Activated naive CD8-positive, alpha-beta T cell treated with anti-CD3 and anti-CD28 coated beads for 36 hours (primary cell): Measurements from ENCODE around the gene ANKRD6. TPM values are rescaled to one million over a fixed set of nuclear protein-coding genes. Genes with fewer than 3 reads are reported as not detected.
"Not testable (repeated sequence)": the region's sequence is repeated elsewhere in the genome, so short reads cannot be mapped to it uniquely, and the experiment has no call there.

Source experiments
- DNase-seq: peaks from one replicate; pipeline ENCODE4 v3.0.0; 2021
- H3K27ac Mint-ChIP-seq: one replicate; pipeline ENCODE4 v1.8.0; 2022; ENCODE audit warnings: mild to moderate bottlenecking, moderate library complexity, mixed read lengths
- H3K27me3 Mint-ChIP-seq: one replicate; pipeline ENCODE4 v1.8.0; 2022; ENCODE audit warnings: mild to moderate bottlenecking, mixed read lengths
- H3K36me3 Mint-ChIP-seq: one replicate; pipeline ENCODE4 v1.8.0; 2021; ENCODE audit warnings: mild to moderate bottlenecking, mixed read lengths
- H3K4me1 Mint-ChIP-seq: one replicate; pipeline ENCODE4 v1.8.0; 2021; ENCODE audit warnings: mixed read lengths
- H3K4me3 Mint-ChIP-seq: one replicate; pipeline ENCODE4 v1.8.0; 2022; ENCODE audit warnings: mild to moderate bottlenecking, moderate library complexity, mixed read lengths
- H3K9me3 Mint-ChIP-seq: one replicate; pipeline ENCODE4 v1.8.0; 2022; ENCODE audit warnings: mixed read lengths
- total RNA-seq, 2 experiments: library from RNA; stranded (reverse); gene quantifications; one replicate each; pipeline ENCODE4 v1.2.3, GENCODE V29; 2021

Gene ANKRD6
- total RNA-seq, 2 experiments from 2014 or later = 2.0 to 2.2 TPM

GRCh38 chr6:89623749-89624148 is 190.8 kb downstream of the ANKRD6 start:
- no peak for DNase-seq
- H3K4me1 Mint-ChIP-seq = no peaks in the 10 kb centered on the region
- no peaks in the 10 kb centered on the region for H3K9me3 Mint-ChIP-seq
- no peaks in the 10 kb centered on the region for H3K36me3 Mint-ChIP-seq
- no peaks in the 10 kb centered on the region for H3K27me3 Mint-ChIP-seq
- no peak overlapping the region for H3K27ac Mint-ChIP-seq
- H3K4me3 Mint-ChIP-seq = no peak overlapping the region

GRCh38 chr6:89630488-89630887 is 197.5 kb downstream of the ANKRD6 start:
- peaks cover 2% of the 10 kb centered on the region for H3K4me1 Mint-ChIP-seq
- no peaks in the 10 kb centered on the region for H3K9me3 Mint-ChIP-seq
- H3K4me3 Mint-ChIP-seq = no peak overlapping the region
- DNase-seq = no peak
- H3K27ac Mint-ChIP-seq = no peak overlapping the region
- no peaks in the 10 kb centered on the region for H3K27me3 Mint-ChIP-seq
- peaks cover 11% of the 10 kb centered on the region for H3K36me3 Mint-ChIP-seq

- not testable (repeated sequence) for H3K27ac Mint-ChIP-seq, H3K4me3 Mint-ChIP-seq, H3K9me3 Mint-ChIP-seq, DNase-seq, H3K27me3 Mint-ChIP-seq
- H3K4me1 Mint-ChIP-seq = peaks cover 27% of the 10 kb centered on the region
- peaks cover 43% of the 10 kb centered on the region for H3K36me3 Mint-ChIP-seq
Observed at GRCh38 chr6:89636412-89636811, 203.5 kb downstream of the ANKRD6 start.

GRCh38 chr6:89637960-89638319 is 205.0 kb downstream of the ANKRD6 start:
- no peak for DNase-seq
- no peaks in the 10 kb centered on the region for H3K9me3 Mint-ChIP-seq
- H3K4me1 Mint-ChIP-seq = peaks cover 27% of the 10 kb centered on the region
- H3K36me3 Mint-ChIP-seq = peaks cover 51% of the 10 kb centered on the region
- H3K27me3 Mint-ChIP-seq = no peaks in the 10 kb centered on the region
- H3K4me3 Mint-ChIP-seq = peak overlapping the region; percentile 93
- H3K27ac Mint-ChIP-seq = peak overlapping the region; percentile 98

- H3K36me3 Mint-ChIP-seq = peaks cover 53% of the 10 kb centered on the region
- peak within 1 kb of the TSS; percentile 98 for H3K27ac Mint-ChIP-seq
Observed at GRCh38 chr6:89638320-89639195, 205.6 kb downstream of the ANKRD6 start, which contains the start of gene LYRM2. TSS of gene LYRM2 (minus strand) at chr6:89638747. CDS start at chr6:89638716, 31 bp downstream.

GRCh38 chr6:89640804-89641203 is 207.9 kb downstream of the ANKRD6 start:
- no peaks in the 10 kb centered on the region for H3K9me3 Mint-ChIP-seq
- H3K36me3 Mint-ChIP-seq = peaks cover 51% of the 10 kb centered on the region
- peak overlapping the region; percentile 11 for H3K4me3 Mint-ChIP-seq
- H3K27ac Mint-ChIP-seq = no peak overlapping the region
- H3K27me3 Mint-ChIP-seq = no peaks in the 10 kb centered on the region
- no peak for DNase-seq
- peaks cover 28% of the 10 kb centered on the region for H3K4me1 Mint-ChIP-seq

More at GRCh38 chr6:89638320-89639195, 205.6 kb downstream of the ANKRD6 start, which contains the start of gene LYRM2:
- DNase-seq = peak; percentile 93
- peaks cover 27% of the 10 kb centered on the region for H3K4me1 Mint-ChIP-seq
- H3K9me3 Mint-ChIP-seq = no peaks in the 10 kb centered on the region
- no peaks in the 10 kb centered on the region for H3K27me3 Mint-ChIP-seq
- H3K4me3 Mint-ChIP-seq = peak within 1 kb of the TSS; percentile 93

- not testable (repeated sequence) for H3K27me3 Mint-ChIP-seq, H3K4me3 Mint-ChIP-seq, H3K9me3 Mint-ChIP-seq, DNase-seq, H3K27ac Mint-ChIP-seq
- Mint-ChIP-seq H3K4me1 (peaks cover 27% of the 10 kb centered on the region), H3K36me3 (peaks cover 47% of the 10 kb centered on the region)
Observed at GRCh38 chr6:89641581-89641980, 208.6 kb downstream of the ANKRD6 start.

GRCh38 chr6:89642956-89643355 is 210.0 kb downstream of the ANKRD6 start:
- Mint-ChIP-seq H3K9me3 (no peaks in the 10 kb centered on the region), H3K27me3 (no peaks in the 10 kb centered on the region), H3K27ac (no peak overlapping the region), H3K4me3 (no peak overlapping the region), H3K36me3 (peaks cover 43% of the 10 kb centered on the region), H3K4me1 (peaks cover 23% of the 10 kb centered on the region)
- no peak for DNase-seq

- Mint-ChIP-seq H3K4me3 (no peak overlapping the region), H3K9me3 (no peaks in the 10 kb centered on the region), H3K27me3 (no peaks in the 10 kb centered on the region), H3K27ac (no peak overlapping the region), H3K36me3 (peaks cover 40% of the 10 kb centered on the region), H3K4me1 (peaks cover 20% of the 10 kb centered on the region)
- no peak for DNase-seq
Observed at GRCh38 chr6:89643406-89643805, 210.5 kb downstream of the ANKRD6 start.

GRCh38 chr6:89644864-89645263 is 211.9 kb downstream of the ANKRD6 start:
- Mint-ChIP-seq H3K9me3 (no peaks in the 10 kb centered on the region), H3K36me3 (peaks cover 41% of the 10 kb centered on the region), H3K27me3 (no peaks in the 10 kb centered on the region), H3K27ac (no peak overlapping the region), H3K4me3 (no peak overlapping the region), H3K4me1 (peaks cover 13% of the 10 kb centered on the region)
- DNase-seq = no peak

GRCh38 chr6:89649682-89650081 is 216.7 kb downstream of the ANKRD6 start:
- Mint-ChIP-seq H3K27ac (no peak overlapping the region), H3K9me3 (no peaks in the 10 kb centered on the region), H3K36me3 (peaks cover 22% of the 10 kb centered on the region), H3K4me3 (no peak overlapping the region), H3K27me3 (no peaks in the 10 kb centered on the region), H3K4me1 (peaks cover 9% of the 10 kb centered on the region)
- DNase-seq = no peak

GRCh38 chr6:89650579-89650978 is 217.6 kb downstream of the ANKRD6 start:
- peaks cover 19% of the 10 kb centered on the region for H3K36me3 Mint-ChIP-seq

GRCh38 chr6:89655122-89655521 is 222.2 kb downstream of the ANKRD6 start:
- no peaks in the 10 kb centered on the region for H3K27me3 Mint-ChIP-seq
- H3K4me3 Mint-ChIP-seq = no peak overlapping the region
- H3K9me3 Mint-ChIP-seq = no peaks in the 10 kb centered on the region
- no peaks in the 10 kb centered on the region for H3K4me1 Mint-ChIP-seq
- DNase-seq = no peak
- H3K36me3 Mint-ChIP-seq = peaks cover 9% of the 10 kb centered on the region
- no peak overlapping the region for H3K27ac Mint-ChIP-seq

More at GRCh38 chr6:89650579-89650978, 217.6 kb downstream of the ANKRD6 start:
- no peak overlapping the region for H3K4me3 Mint-ChIP-seq
- H3K27me3 Mint-ChIP-seq = no peaks in the 10 kb centered on the region
- no peak overlapping the region for H3K27ac Mint-ChIP-seq
- H3K9me3 Mint-ChIP-seq = no peaks in the 10 kb centered on the region
- peaks cover 3% of the 10 kb centered on the region for H3K4me1 Mint-ChIP-seq
- DNase-seq = no peak

- Mint-ChIP-seq H3K9me3 (no peaks in the 10 kb centered on the region), H3K36me3 (peaks cover 6% of the 10 kb centered on the region), H3K4me1 (no peaks in the 10 kb centered on the region), H3K27ac (no peak overlapping the region), H3K4me3 (no peak overlapping the region), H3K27me3 (no peaks in the 10 kb centered on the region)
- no peak for DNase-seq
Observed at GRCh38 chr6:89657445-89658158, 224.7 kb downstream of the ANKRD6 start.

GRCh38 chr6:89660981-89661380 is 228.0 kb downstream of the ANKRD6 start:
- peaks cover 13% of the 10 kb centered on the region for H3K36me3 Mint-ChIP-seq
- H3K27me3 Mint-ChIP-seq = no peaks in the 10 kb centered on the region
- H3K27ac Mint-ChIP-seq = peak overlapping the region; percentile 55
- H3K4me3 Mint-ChIP-seq = no peak overlapping the region
- no peaks in the 10 kb centered on the region for H3K9me3 Mint-ChIP-seq
- no peaks in the 10 kb centered on the region for H3K4me1 Mint-ChIP-seq
- no peak for DNase-seq
